Caco-2 (cell line): ENCODE data around the gene MATN4. TPM values are rescaled to one million over a fixed set of nuclear protein-coding genes. Genes with fewer than 3 reads are reported as not detected.

Experiments
- BruUV-seq: library from RNA; stranded (reverse); fragments of 400-500 nt; replicated peaks from 2 replicates; lab custom pipeline; 2021; lab: Mats Ljungman, UMichigan
- CTCF ChIA-PET: fragments of 300-600 bp; sonication (Branson Sonifier 250); formaldehyde crosslinking; loops from one replicate; lab custom pipeline; 2022; ENCODE audit warnings: antibody characterized with exemption; lab: Charles Lee
- POLR2A ChIA-PET: fragments of 300-600 bp; sonication (Branson Sonifier 250); formaldehyde crosslinking; loops from one replicate; lab custom pipeline; 2022; ENCODE audit warnings: antibody characterized with exemption; lab: Charles Lee
- DNase-seq, 2 experiments: peaks; one replicate each; pipeline versions ENCODE4 v3.0.0 to v3.0.0-alpha.2; 2020 to 2022
- H3K27me3 ChIP-seq: replicated peaks from 2 replicates; pipeline ENCODE4 v1.6.0; 2011; ENCODE audit warnings: low read length; ENCODE audit not compliant: control insufficient read depth, insufficient read depth
- H3K36me3 ChIP-seq: 2 replicates; pipeline ENCODE4 v1.5.1; 2011; ENCODE audit warnings: low read length; ENCODE audit not compliant: control insufficient read depth, insufficient read depth
- H3K4me1 ChIP-seq: fragments of 250-450 bp; sonication (Bioruptor Pico); 2 replicates; pipeline ENCODE4 v1.5.1; 2020; ENCODE audit warnings: mild to moderate bottlenecking
- H3K4me3 ChIP-seq: 2 replicates; pipeline ENCODE4 v1.5.1; 2011; ENCODE audit warnings: low read depth, mild to moderate bottlenecking, control low read depth, low read length
- H3K9me3 ChIP-seq: fragments of 250-450 bp; sonication (Bioruptor Pico); 2 replicates; pipeline ENCODE4 v1.5.1; 2020; ENCODE audit warnings: mild to moderate bottlenecking, moderate library complexity
- H3K27ac Mint-ChIP-seq: one replicate; pipeline ENCODE4 v1.8.0; 2022; ENCODE audit warnings: mixed read lengths; ENCODE audit not compliant: unreplicated experiment
- H3K27me3 Mint-ChIP-seq: one replicate; pipeline ENCODE4 v1.8.0; 2022; ENCODE audit warnings: mixed read lengths; ENCODE audit not compliant: insufficient read depth, unreplicated experiment
- H3K36me3 Mint-ChIP-seq: one replicate; pipeline ENCODE4 v1.8.0; 2022; ENCODE audit warnings: mild to moderate bottlenecking, mixed read lengths; ENCODE audit not compliant: insufficient read depth, unreplicated experiment
- H3K4me1 Mint-ChIP-seq: one replicate; pipeline ENCODE4 v1.8.0; 2022; ENCODE audit warnings: low read depth, mixed read lengths; ENCODE audit not compliant: unreplicated experiment
- H3K4me3 Mint-ChIP-seq: one replicate; pipeline ENCODE4 v1.8.0; 2022; ENCODE audit warnings: mild to moderate bottlenecking, moderate library complexity, mixed read lengths; ENCODE audit not compliant: unreplicated experiment
- H3K9me3 Mint-ChIP-seq: one replicate; pipeline ENCODE4 v1.8.0; 2022; ENCODE audit warnings: mixed read lengths; ENCODE audit not compliant: unreplicated experiment
- intact Hi-C: fragments of 100-400 bp; cut with micrococcal nuclease; formaldehyde crosslinking; loops from one replicate; pipeline ENCODE4 v1.10.0; 2022; ENCODE audit not compliant: unreplicated experiment
- total RNA-seq: library from RNA; stranded (reverse); gene quantifications from 2 replicates; pipeline ENCODE4 v1.2.3, GENCODE V29; 2022
- TF ChIP-seq, protein P1 (sequence below), 2 experiments: fragments of 200-600 bp in 1 of 2; IDR thresholded peaks; 1 replicate in 1 of 2; 2 replicates in 1 of 2; pipeline versions ENCODE4 v1.5.1 to v1.8.0; 2011 to 2022; ENCODE audit warnings: antibody characterized with exemption in 1 of 2, control low read depth in 1 of 2, inconsistent platforms in 1 of 2, low read depth in 1 of 2, low read length in 1 of 2, mild to moderate bottlenecking in 1 of 2, moderate library complexity in 1 of 2; ENCODE audit not compliant: insufficient read depth in 1 of 2, severe bottlenecking in 1 of 2, unreplicated experiment in 1 of 2

MATN4 gene
- total RNA-seq, 1 experiment from 2014 or later: not detected

DNA sequence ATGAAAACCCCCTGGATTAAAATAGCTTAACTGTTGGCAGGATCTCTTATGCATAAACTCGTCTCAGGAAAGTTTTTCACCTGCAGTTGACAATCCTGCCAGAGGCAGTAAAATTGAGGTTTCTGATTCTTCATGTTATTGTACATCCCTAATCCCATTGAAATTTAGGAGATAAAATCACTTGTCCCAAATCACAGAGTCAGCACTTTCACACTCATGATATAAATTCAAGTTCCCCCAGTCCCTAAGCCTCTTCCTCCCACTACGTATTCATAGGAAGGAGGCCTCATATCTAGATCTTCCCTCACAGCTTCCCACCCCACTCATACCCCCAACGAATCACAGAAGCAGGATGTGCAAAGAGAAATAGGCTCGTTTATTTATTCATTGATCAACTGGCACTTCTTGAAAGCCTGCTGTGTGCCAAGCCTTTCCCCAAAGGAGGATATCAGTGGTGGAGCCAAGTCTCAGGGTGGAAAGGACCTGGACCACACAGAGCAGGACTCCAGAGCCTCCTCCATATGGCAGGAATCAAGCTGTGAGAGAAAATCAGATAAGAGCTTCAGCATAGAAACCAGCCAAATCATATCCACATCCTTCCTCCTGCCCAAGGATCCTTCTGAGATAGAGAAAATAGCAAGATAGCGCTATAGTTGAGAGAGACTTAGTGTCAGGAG lies 56.1 kb downstream of the MATN4 start:
- peaks cover 22% of the 10 kb centered on the region for H3K27me3 Mint-ChIP-seq
- Histone ChIP-seq H3K4me1 (peaks cover 6% of the 10 kb centered on the region), H3K36me3 (no peaks in the 10 kb centered on the region), H3K27me3 (no peaks in the 10 kb centered on the region), H3K4me3 (no peak overlapping the region), H3K9me3 (no peaks in the 10 kb centered on the region)
- TF ChIP-seq, protein P1, sequence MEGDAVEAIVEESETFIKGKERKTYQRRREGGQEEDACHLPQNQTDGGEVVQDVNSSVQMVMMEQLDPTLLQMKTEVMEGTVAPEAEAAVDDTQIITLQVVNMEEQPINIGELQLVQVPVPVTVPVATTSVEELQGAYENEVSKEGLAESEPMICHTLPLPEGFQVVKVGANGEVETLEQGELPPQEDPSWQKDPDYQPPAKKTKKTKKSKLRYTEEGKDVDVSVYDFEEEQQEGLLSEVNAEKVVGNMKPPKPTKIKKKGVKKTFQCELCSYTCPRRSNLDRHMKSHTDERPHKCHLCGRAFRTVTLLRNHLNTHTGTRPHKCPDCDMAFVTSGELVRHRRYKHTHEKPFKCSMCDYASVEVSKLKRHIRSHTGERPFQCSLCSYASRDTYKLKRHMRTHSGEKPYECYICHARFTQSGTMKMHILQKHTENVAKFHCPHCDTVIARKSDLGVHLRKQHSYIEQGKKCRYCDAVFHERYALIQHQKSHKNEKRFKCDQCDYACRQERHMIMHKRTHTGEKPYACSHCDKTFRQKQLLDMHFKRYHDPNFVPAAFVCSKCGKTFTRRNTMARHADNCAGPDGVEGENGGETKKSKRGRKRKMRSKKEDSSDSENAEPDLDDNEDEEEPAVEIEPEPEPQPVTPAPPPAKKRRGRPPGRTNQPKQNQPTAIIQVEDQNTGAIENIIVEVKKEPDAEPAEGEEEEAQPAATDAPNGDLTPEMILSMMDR (IDR thresholded peaks at IDR 0.05; ENCODE audit: insufficient read depth in 1 of 2, low read depth in 1 of 2, low read length in 1 of 2, severe bottlenecking in 1 of 2, unreplicated experiment in 1 of 2): no peak
- DNase-seq: no peak
- intact Hi-C loops: no loop called here
- H3K9me3 Mint-ChIP-seq: no peaks in the 10 kb centered on the region
- no peak overlapping the region for H3K27ac Mint-ChIP-seq
- POLR2A ChIA-PET: no interaction called here
- CTCF ChIA-PET: interaction anchor here (1.1 kb wide), 1 partner anchor 42 kb away, joined by 3 read pairs; no protein-coding TSS in a partner anchor
- peaks cover 6% of the 10 kb centered on the region for H3K4me1 Mint-ChIP-seq
- no peak overlapping the region for H3K4me3 Mint-ChIP-seq
- no peaks in the 10 kb centered on the region for H3K36me3 Mint-ChIP-seq
- no TSS peak for BruUV-seq

DNA sequence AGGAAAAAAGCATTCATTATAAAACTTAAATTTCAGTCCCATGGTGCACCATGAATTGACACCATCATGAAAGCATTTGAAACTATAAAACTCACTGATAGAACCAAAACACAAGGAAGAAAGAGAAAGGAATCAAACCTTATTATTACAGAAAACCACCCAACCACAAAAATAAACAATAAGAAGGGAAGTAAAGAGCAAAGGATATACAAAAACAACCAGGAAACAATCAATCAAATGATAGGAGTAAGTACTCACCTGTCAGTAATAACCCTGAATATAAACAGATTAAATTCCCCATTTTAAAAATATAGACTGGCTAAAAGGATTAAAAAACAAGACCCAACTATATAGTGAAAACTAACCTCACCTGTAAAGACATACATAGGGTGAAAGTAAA lies 59.5 kb downstream of the MATN4 start:
- H3K36me3 ChIP-seq: no peaks in the 10 kb centered on the region
- no peaks in the 10 kb centered on the region for H3K9me3 ChIP-seq
- TF ChIP-seq, protein P1 (IDR thresholded peaks at IDR 0.05; ENCODE audit: insufficient read depth in 1 of 2, low read depth in 1 of 2, low read length in 1 of 2, severe bottlenecking in 1 of 2, unreplicated experiment in 1 of 2): no peak
- Mint-ChIP-seq H3K4me1 (no peaks in the 10 kb centered on the region), H3K9me3 (no peaks in the 10 kb centered on the region), H3K27ac (no peak overlapping the region), H3K36me3 (no peaks in the 10 kb centered on the region), H3K4me3 (no peak overlapping the region), H3K27me3 (peaks cover 32% of the 10 kb centered on the region)
- H3K27me3 ChIP-seq: no peaks in the 10 kb centered on the region
- POLR2A ChIA-PET: no interaction called here
- DNase-seq: no peak
- H3K4me3 ChIP-seq: no peak overlapping the region
- intact Hi-C loops: no loop called here
- CTCF ChIA-PET: no interaction called here
- no peaks in the 10 kb centered on the region for H3K4me1 ChIP-seq
- BruUV-seq: no TSS peak

DNA sequence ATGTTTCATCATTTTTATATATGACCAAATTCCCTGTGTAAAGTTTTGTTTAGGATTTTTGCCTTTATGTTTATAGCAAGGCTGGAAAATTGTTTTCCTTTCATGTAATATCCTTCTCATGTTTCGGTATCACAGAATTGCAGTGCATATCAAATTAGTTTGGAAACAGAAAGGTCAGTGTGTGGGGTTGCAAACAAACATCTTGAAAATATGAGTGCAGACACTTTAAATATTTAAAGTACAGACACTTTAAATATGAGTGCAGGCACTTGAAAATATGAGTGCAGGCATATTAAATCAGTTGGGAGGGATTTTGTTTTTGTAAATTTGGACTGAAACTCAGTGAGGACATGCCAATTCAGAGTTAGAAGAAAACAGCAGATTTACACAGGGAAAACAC lies 60.2 kb downstream of the MATN4 start:
- no peaks in the 10 kb centered on the region for H3K9me3 ChIP-seq
- BruUV-seq: no TSS peak
- no peaks in the 10 kb centered on the region for H3K36me3 ChIP-seq
- no peak for DNase-seq
- ChIA-PET POLR2A (no interaction called here), CTCF (no interaction called here)
- no peaks in the 10 kb centered on the region for H3K36me3 Mint-ChIP-seq
- peaks cover 32% of the 10 kb centered on the region for H3K27me3 Mint-ChIP-seq
- intact Hi-C loops: no loop called here
- H3K27ac Mint-ChIP-seq: no peak overlapping the region
- no peaks in the 10 kb centered on the region for H3K27me3 ChIP-seq
- H3K4me1 Mint-ChIP-seq: no peaks in the 10 kb centered on the region
- H3K4me3 Mint-ChIP-seq: no peak overlapping the region
- TF ChIP-seq, protein P1 (IDR thresholded peaks at IDR 0.05; ENCODE audit: insufficient read depth in 1 of 2, low read depth in 1 of 2, low read length in 1 of 2, severe bottlenecking in 1 of 2, unreplicated experiment in 1 of 2): no peak
- H3K9me3 Mint-ChIP-seq: no peaks in the 10 kb centered on the region
- no peaks in the 10 kb centered on the region for H3K4me1 ChIP-seq
- H3K4me3 ChIP-seq: no peak overlapping the region
